NCI-H1105 treated with DMSO at 0.1 percent for 48 hours (cell line): ENCODE data around the gene PPIA.
"Not testable (repeated sequence)": the region's sequence is repeated elsewhere in the genome, so short reads cannot be mapped to it uniquely, and the experiment has no call there.

Experiments used
- DNase-seq: peaks from one replicate; lab custom pipeline; 2025; lab: John Stamatoyannopoulos, UW

The PPIA gene

GRCh38 chr7:44787762-44788161, 8.7 kb upstream of the PPIA start:
- no peak for DNase-seq

GRCh38 chr7:44789990-44790389, 6.5 kb upstream of the PPIA start:
- no peak for DNase-seq

- DNase-seq: no peak
Observed at GRCh38 chr7:44791278-44792219, 4.9 kb upstream of the PPIA start.

- no peak for DNase-seq
Observed at GRCh38 chr7:44793919-44794318, 2.6 kb upstream of the PPIA start.

GRCh38 chr7:44794331-44794730, 2.1 kb upstream of the PPIA start:
- no peak for DNase-seq

GRCh38 chr7:44796034-44796503, 412 bp upstream of the PPIA start:
- peak; percentile 70 for DNase-seq

- DNase-seq: peak; percentile 79
Observed at GRCh38 chr7:44797329-44798258, 1.1 kb downstream of the PPIA start.

GRCh38 chr7:44798649-44799305, 2.3 kb downstream of the PPIA start:
- no peak for DNase-seq

GRCh38 chr7:44799939-44800338, 3.5 kb downstream of the PPIA start:
- DNase-seq: no peak

- no peak for DNase-seq
Observed at GRCh38 chr7:44801890-44802289, 5.4 kb downstream of the PPIA start.

- DNase-seq: no peak
Observed at GRCh38 chr7:44802418-44803025, 6.0 kb downstream of the PPIA start.

- not testable (repeated sequence) for DNase-seq
Observed at GRCh38 chr7:44803828-44804519, 7.5 kb downstream of the PPIA start.

GRCh38 chr7:44805950-44806349, 9.5 kb downstream of the PPIA start:
- no peak for DNase-seq

GRCh38 chr7:44808914-44809393, 12.5 kb downstream of the PPIA start:
- no peak for DNase-seq

- no peak for DNase-seq
Observed at GRCh38 chr7:44811093-44811492, 14.6 kb downstream of the PPIA start.

- DNase-seq: no peak
Observed at GRCh38 chr7:44811571-44811970, 15.1 kb downstream of the PPIA start.

- no peak for DNase-seq
Observed at GRCh38 chr7:44814919-44815318, 18.4 kb downstream of the PPIA start.

GRCh38 chr7:44819292-44819691, 22.8 kb downstream of the PPIA start:
- no peak for DNase-seq

GRCh38 chr7:44823255-44823781, 26.8 kb downstream of the PPIA start:
- no peak for DNase-seq

GRCh38 chr7:44824894-44825526, 28.5 kb downstream of the PPIA start:
- no peak for DNase-seq
